Measurements from ENCODE around the gene HS1BP3. TPM values are rescaled to one million over a fixed set of nuclear protein-coding genes. Genes with fewer than 3 reads are reported as not detected.

Gene HS1BP3
- total and polyA plus RNA-seq, 8 donors = 13.8 to 105 (median 23.3) TPM

GRCh38 chr2:20680744-20681375 lies 30.0 kb upstream of the HS1BP3 start:
- DNase-seq = no peak
- TF ChIP-seq POLR2AphosphoS5 (IDR thresholded peaks at IDR 0.05) (no peak), EP300 (IDR thresholded peaks at IDR 0.05) (no peak), CTCF (IDR thresholded peaks at IDR 0.05) (no peak), POLR2A (IDR thresholded peaks at IDR 0.05) (no peak)
- no peaks in the 10 kb centered on the region for H3K27me3 ChIP-seq
- 87 to 92% (median 92%) methylated on average over 9 to 10 of the region's 10 CpGs for WGBS, 5 donors
- intact Hi-C loops (cut with DNase I; ENCODE audit: low total_unique reads) = no loop called here
- no peak overlapping the region for H3K4me3 ChIP-seq
- H3K27ac ChIP-seq = no peak overlapping the region
- peaks cover 2 to 45% (median 31%) of the 10 kb centered on the region in 4 donors for H3K36me3 ChIP-seq
- no peaks in the 10 kb centered on the region for H3K9me3 ChIP-seq
- peaks cover 5 to 14% (median 10%) of the 10 kb centered on the region in 4 donors for H3K4me1 ChIP-seq

GRCh38 chr2:20678780-20679179 lies 27.9 kb upstream of the HS1BP3 start:
- TF ChIP-seq POLR2A (IDR thresholded peaks at IDR 0.05) (no peak), CTCF (IDR thresholded peaks at IDR 0.05) (no peak), POLR2AphosphoS5 (IDR thresholded peaks at IDR 0.05) (no peak), EP300 (IDR thresholded peaks at IDR 0.05) (no peak)
- H3K9me3 ChIP-seq = no peaks in the 10 kb centered on the region
- H3K36me3 ChIP-seq = peaks cover 2 to 30% (median 16%) of the 10 kb centered on the region in 4 donors
- H3K4me1 ChIP-seq = peaks cover 14 to 24% (median 20%) of the 10 kb centered on the region in 4 donors
- H3K27me3 ChIP-seq = peaks cover 0 to 12% (median 10%) of the 10 kb centered on the region in 3 donors
- H3K27ac ChIP-seq = no peak overlapping the region
- intact Hi-C loops (cut with DNase I; ENCODE audit: low total_unique reads) = no loop called here
- no peak for DNase-seq
- WGBS, 5 donors = 74 to 95% (median 80%) methylated on average over 2 of the region's 2 CpGs
- no peak overlapping the region for H3K4me3 ChIP-seq

DNA sequence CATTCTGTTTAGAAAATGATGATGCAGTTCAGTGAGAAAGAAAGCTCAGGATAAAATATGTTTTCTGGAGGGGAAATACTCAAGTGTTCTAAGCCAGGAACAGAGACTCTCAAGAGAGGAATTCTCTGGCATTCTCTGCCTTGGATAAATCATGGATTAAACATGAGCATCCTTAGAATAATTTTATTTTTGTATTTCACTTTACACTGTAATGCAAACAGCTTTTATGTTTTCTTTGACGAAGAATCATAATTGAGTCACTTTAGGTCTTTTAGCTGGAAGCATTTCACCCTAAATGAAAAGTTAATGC lies 27.1 kb upstream of the HS1BP3 start:
- intact Hi-C loops (cut with DNase I; ENCODE audit: low total_unique reads) = no loop called here
- H3K4me1 ChIP-seq = peaks cover 14 to 24% (median 20%) of the 10 kb centered on the region in 4 donors
- H3K4me3 ChIP-seq = no peak overlapping the region
- H3K9me3 ChIP-seq = no peaks in the 10 kb centered on the region
- H3K27me3 ChIP-seq = peaks cover 0 to 19% (median 12%) of the 10 kb centered on the region in 3 donors
- DNase-seq = no peak
- H3K36me3 ChIP-seq = peaks cover 2 to 23% (median 13%) of the 10 kb centered on the region in 4 donors
- WGBS, 5 donors = 74 to 96% (median 88%) methylated on average over 1 of the region's 1 CpG
- no peak for TF ChIP-seq CTCF (IDR thresholded peaks at IDR 0.05)
- no peak for TF ChIP-seq POLR2A (IDR thresholded peaks at IDR 0.05)
- H3K27ac ChIP-seq = no peak overlapping the region

DNA sequence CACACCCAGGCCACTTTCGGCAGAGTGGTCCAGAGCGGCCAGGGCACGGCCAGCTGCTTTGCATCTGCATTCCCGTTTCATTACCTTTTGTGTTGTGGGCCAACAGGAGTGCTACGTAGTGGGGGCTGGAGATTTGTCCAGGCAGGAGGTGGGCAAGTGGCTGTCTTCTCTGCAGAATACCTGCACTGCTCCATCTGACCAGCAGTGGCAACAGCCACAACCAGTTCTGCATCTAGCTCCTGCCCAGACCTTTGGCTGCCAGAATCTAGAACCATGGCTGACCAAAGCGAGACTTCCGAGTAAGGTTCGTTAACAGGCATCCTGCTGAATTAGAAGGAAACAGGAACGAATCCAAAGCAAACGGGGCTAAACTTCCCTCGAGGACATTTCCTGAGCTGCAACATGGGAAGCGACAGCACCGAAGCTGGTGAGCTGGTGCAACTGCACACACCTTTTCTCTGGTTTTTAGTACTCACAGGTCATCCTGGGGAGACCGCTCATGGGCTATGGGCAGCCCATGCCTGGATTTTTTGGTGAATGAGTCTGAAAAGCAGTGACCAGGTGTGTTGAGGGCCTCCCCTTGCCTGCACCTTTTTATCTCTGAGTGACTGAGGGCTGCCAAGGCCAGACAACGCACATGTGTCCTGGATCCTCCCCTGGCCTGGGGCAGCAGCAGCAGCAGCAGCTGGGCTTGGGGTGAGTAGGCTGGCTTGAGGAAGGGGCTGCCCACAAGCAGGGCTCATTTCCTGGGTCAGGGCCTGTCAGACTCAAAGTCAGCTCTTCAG lies 26.6 kb upstream of the HS1BP3 start:
- 69 to 82% (median 74%) methylated on average over 15 of the region's 15 CpGs for WGBS, 5 donors
- Histone ChIP-seq H3K9me3 (no peaks in the 10 kb centered on the region), H3K4me3 (no peak overlapping the region), H3K4me1 (peaks cover 16 to 24% (median 21%) of the 10 kb centered on the region in 4 donors), H3K27me3 (peaks cover 2 to 25% (median 17%) of the 10 kb centered on the region in 3 donors), H3K36me3 (peaks cover 2 to 18% (median 11%) of the 10 kb centered on the region in 4 donors), H3K27ac (peak overlapping the region in 1 of 5 donors; percentile 17)
- intact Hi-C loops (cut with DNase I; ENCODE audit: low total_unique reads) = no loop called here
- DNase-seq = no peak
- TF ChIP-seq EP300 (IDR thresholded peaks at IDR 0.05) (no peak), POLR2AphosphoS5 (IDR thresholded peaks at IDR 0.05) (no peak), POLR2A (IDR thresholded peaks at IDR 0.05) (no peak), CTCF (IDR thresholded peaks at IDR 0.05) (no peak)
